HepG2 (cell line): ENCODE data around the gene CYBC1. TPM values are rescaled to one million over a fixed set of nuclear protein-coding genes. Genes with fewer than 3 reads are reported as not detected.

Source experiments
- ATAC-seq: fragments of 200-7000 bp; cut with Tn5 transposase; 3 replicates; pipeline ENCODE4 v1.9.1; 2020; ENCODE audit warnings: mild to moderate bottlenecking, moderate library complexity
- BruUV-seq: library from RNA; stranded (reverse); fragments of 400-500 nt; replicated peaks from 2 replicates; lab custom pipeline; 2021; lab: Mats Ljungman, UMichigan
- CTCF ChIA-PET: fragments of 300-600 bp; formaldehyde crosslinking; extraction: SDS; loops from one replicate; lab custom pipeline; 2021; ENCODE audit warnings: low total read pairs, inconsistent platforms, low intra/inter-chr PET ratio; lab: Yijun Ruan, JAX
- POLR2A ChIA-PET: fragments of 350-600 bp; sonication (Branson Sonifier 250); formaldehyde crosslinking; loops from one replicate; lab custom pipeline; 2020; ENCODE audit warnings: antibody characterized with exemption, inconsistent platforms; lab: Yijun Ruan, JAX
- DNase-seq: peaks from one replicate; pipeline ENCODE4 v3.0.0-alpha.2; 2015; ENCODE audit warnings: low spot score
- FAIRE-seq: peaks from 3 replicates; lab custom pipeline; 2011; peaks lifted over from hg19 to GRCh38; lab: Jason Lieb, UNC
- H2AFZ ChIP-seq: one replicate; pipeline ENCODE4 v1.6.1; 2011; ENCODE audit warnings: low read length, inconsistent platforms
- H3K27ac ChIP-seq: fragments of 300-600 bp; 3 replicates; pipeline ENCODE4 v1.8.0; 2011; ENCODE audit warnings: mixed run types, mild to moderate bottlenecking, mixed read lengths, low read length, inconsistent platforms; ENCODE audit not compliant: insufficient read depth; ENCODE audit errors: extremely low read length
- H3K27me3 ChIP-seq, 2 experiments: fragments of 200-600 bp in 1 of 2; 2 replicates in 1 of 2; 3 replicates in 1 of 2; pipeline versions ENCODE4 v1.6.0 to v1.8.0; 2011; ENCODE audit warnings: low read length in 2 of 2, mild to moderate bottlenecking in 2 of 2, moderate library complexity in 2 of 2, inconsistent platforms in 1 of 2; ENCODE audit not compliant: insufficient read depth in 2 of 2, control insufficient read depth in 1 of 2
- H3K36me3 ChIP-seq, 2 experiments: fragments of 200-600 bp in 1 of 2; replicated peaks in 1 of 2; 2 replicates in 1 of 2; 3 replicates in 1 of 2; pipeline versions ENCODE4 v1.5.1 to v1.8.0; 2011; ENCODE audit warnings: low read length in 2 of 2, inconsistent platforms in 1 of 2; ENCODE audit not compliant: insufficient read depth in 2 of 2, control insufficient read depth in 1 of 2
- H3K4me1 ChIP-seq: 2 replicates; pipeline ENCODE4 v1.5.1; 2012; ENCODE audit warnings: low read length, inconsistent platforms; ENCODE audit not compliant: insufficient read depth
- H3K4me2 ChIP-seq: 2 replicates; pipeline ENCODE4 v1.6.0; 2011; ENCODE audit warnings: low read depth, low read length, inconsistent platforms
- H3K4me3 ChIP-seq, 3 experiments: fragments of 200-600 bp in 1 of 3; sonication (generic), shearing (Covaris generic) in 1 of 3; replicated peaks in 1 of 3; 2 replicates each; pipeline ENCODE4 v1.5.1; 2011 to 2016; ENCODE audit warnings: low read length in 3 of 3, inconsistent platforms in 2 of 3, low read depth in 2 of 3, mild to moderate bottlenecking in 2 of 3, control low read depth in 1 of 3, mixed read lengths in 1 of 3; ENCODE audit not compliant: insufficient read depth in 1 of 3
- H3K79me2 ChIP-seq: one replicate; pipeline ENCODE4 v1.6.1; 2011; ENCODE audit warnings: low read length, inconsistent platforms; ENCODE audit not compliant: insufficient read depth
- H3K9ac ChIP-seq: 2 replicates; pipeline ENCODE4 v1.6.0; 2011; ENCODE audit warnings: mild to moderate bottlenecking, low read depth, low read length, inconsistent platforms; ENCODE audit not compliant: insufficient read depth
- H3K9me3 ChIP-seq: 2 replicates; pipeline ENCODE4 v1.5.1; 2012; ENCODE audit warnings: mild to moderate bottlenecking, low read length
- H4K20me1 ChIP-seq: 2 replicates; pipeline ENCODE4 v1.6.0; 2011; ENCODE audit warnings: inconsistent platforms, mild to moderate bottlenecking, low read length, moderate library complexity; ENCODE audit not compliant: insufficient read depth
- AGO2 ChIP-seq: fragments of 200-400 bp; formaldehyde crosslinking; optimal IDR thresholded peaks from 2 replicates; pipeline ENCODE3; 2017; ENCODE audit warnings: mild to moderate bottlenecking, low read depth, low read length, moderate library complexity
- RBFOX2 ChIP-seq: fragments of 200-400 bp; formaldehyde crosslinking; IDR thresholded peaks from 2 replicates; pipeline ENCODE4 v1.6.1; 2017; ENCODE audit warnings: low read depth, mild to moderate bottlenecking, low read length
- SOX6 ChIP-seq, 2 experiments: fragments of 450-650 bp in 1 of 2; sonication (generic) in 1 of 2; formaldehyde crosslinking in 1 of 2; IDR thresholded peaks; 2 replicates each; pipeline versions ENCODE4 v1.4.0 to v1.6.1; 2017 to 2020; ENCODE audit warnings: antibody characterized with exemption in 1 of 2, mild to moderate bottlenecking in 1 of 2, missing genetic modification reagents in 1 of 2
- ZNF687 ChIP-seq: sonication (generic); formaldehyde crosslinking; IDR thresholded peaks from 2 replicates; pipeline ENCODE4 v1.5.1; 2020; ENCODE audit warnings: mild to moderate bottlenecking, missing genetic modification reagents, moderate library complexity
- WGBS: methylation state at CpG from one replicate; pipeline ENCODE4 v1.1.6; 2017; ENCODE audit warnings: low lambda C conversion rate; 5-methylcytosine and 5-hydroxymethylcytosine counted together
- in situ Hi-C: cut with HindIII; loops from 2 replicates; pipeline ENCODE4 v1.10.0; 2017; ENCODE audit warnings: low pct_unique_long_range_greater_than_20kb; ENCODE audit not compliant: extremely low pct_ligation_motif_present
- intact Hi-C: fragments of 100-400 bp; cut with micrococcal nuclease; formaldehyde crosslinking; loops from one replicate; pipeline ENCODE4 v1.10.0; 2022; ENCODE audit not compliant: unreplicated experiment
- polyA plus RNA-seq, 8 experiments: library from polyadenylated mRNA; depleted of rRNA in 3 of 8; stranded (reverse) in 7 of 8; unstranded in 1 of 8; fragments of >200 nt; fragmentation: Illumina TruSeq in 4 of 8; extraction: Trizol in 4 of 8; gene quantifications; 2 replicates each; pipeline versions ENCODE4 v1.2.1 to v1.2.3, GENCODE V29; 2011 to 2016; ENCODE audit warnings: low read depth in 4 of 8, missing spikeins in 1 of 8, mixed read lengths in 1 of 8; ENCODE audit not compliant: insufficient read depth in 1 of 8
- total RNA-seq, 5 experiments: library from RNA; depleted of rRNA; stranded (reverse); fragments of >200 nt; fragmentation: Illumina TruSeq; extraction: Trizol; gene quantifications; 2 replicates each; pipeline ENCODE4 v1.2.3, GENCODE V29; 2016; ENCODE audit warnings: low read depth in 1 of 5

CYBC1 gene
- total and polyA plus RNA-seq, 2 of the 13 experiments (the other 11 are each of a cell fraction or from before 2014, with no cell fraction given) = 43.4 to 44.1 TPM

- TF ChIP-seq SOX6 (IDR thresholded peaks at IDR 0.05) (no peak), SOX6 (CRISPR knock-in tag; IDR thresholded peaks at IDR 0.05) (no peak), ZNF687 (0 out of 2 replicates have a peak, but pooled peaks have one; percentile 5), RBFOX2 (0 out of 2 replicates have a peak, but pooled peaks have one; percentile 38), AGO2 (peak; percentile 41)
- in situ Hi-C loops = no loop called here
- Histone ChIP-seq H3K9me3 (no peaks in the 10 kb centered on the region), H3K9ac (no peak overlapping the region), H3K4me2 (no peak overlapping the region), H4K20me1 (no peaks in the 10 kb centered on the region), H3K36me3 (peaks cover 9 to 10% of the 10 kb centered on the region in 2 experiments; a peak in 4 of 5 replicates), H3K27me3 (no peaks in the 10 kb centered on the region), H2AFZ (no peak overlapping the region), H3K4me1 (no peaks in the 10 kb centered on the region), H3K27ac (no peak overlapping the region), H3K79me2 (no peaks in the 10 kb centered on the region), H3K4me3 (no peak overlapping the region)
- ATAC-seq = no peak; the same call in 2 of the 3 replicates
- intact Hi-C loops = no loop called here
- BruUV-seq = no TSS peak
- no peak for DNase-seq
- no peak for FAIRE-seq
- 98% methylated on average over 34 of the region's 43 CpGs for WGBS
- POLR2A ChIA-PET = no interaction called here
- CTCF ChIA-PET = no interaction called here
Observed at GRCh38 chr17:82435601-82436583, 14.7 kb downstream of the CYBC1 start.
